K562 (cell line): ENCODE results near the gene SMYD2. TPM values are rescaled to one million over a fixed set of nuclear protein-coding genes. Genes with fewer than 3 reads are reported as not detected.

Experiments
- ATAC-seq: fragments of 200-7000 bp; cut with Tn5 transposase; 3 replicates; pipeline ENCODE4 v1.9.1; 2020; ENCODE audit warnings: moderate library complexity
- BruUV-seq: library from RNA; stranded (reverse); fragments of 400-500 nt; replicated peaks from 2 replicates; lab custom pipeline; 2021; lab: Mats Ljungman, UMichigan
- CTCF ChIA-PET: fragments of 300-600 bp; formaldehyde crosslinking; extraction: SDS; loops from one replicate; lab custom pipeline; 2021; ENCODE audit warnings: low intra/inter-chr PET ratio; lab: Yijun Ruan, JAX
- POLR2A ChIA-PET: fragments of 300-600, 350-650 bp; sonication (Branson Sonifier 250); formaldehyde crosslinking; extraction: SDS; loops from one replicate; lab custom pipeline; 2021; ENCODE audit warnings: antibody characterized with exemption, inconsistent platforms; lab: Yijun Ruan, JAX
- DNase-seq, 4 experiments: peaks; one replicate each; pipeline versions ENCODE4 v3.0.0 to v3.0.0-alpha.2; 2011 to 2018; ENCODE audit warnings: low spot score in 3 of 4, mixed read lengths in 3 of 4; ENCODE audit errors: extremely low read depth in 1 of 4
- FAIRE-seq: peaks from 2 replicates; lab custom pipeline; 2011; peaks lifted over from hg19 to GRCh38; lab: Jason Lieb, UNC
- H2AFZ ChIP-seq: 2 replicates; pipeline ENCODE4 v1.6.0; 2011; ENCODE audit warnings: low read depth, low read length, control low read depth, inconsistent platforms
- H3K27ac ChIP-seq: fragments of 200-600 bp; 3 replicates; pipeline ENCODE4 v1.8.0; 2011; ENCODE audit warnings: low read depth, mild to moderate bottlenecking, control low read depth, inconsistent platforms, low read length, moderate library complexity, mixed read lengths; ENCODE audit errors: extremely low read depth
- H3K27me3 ChIP-seq, 2 experiments: fragments of 300-600 bp in 1 of 2; 2 replicates in 1 of 2; 3 replicates in 1 of 2; pipeline versions ENCODE4 v1.6.0 to v1.8.0; 2011; ENCODE audit warnings: inconsistent platforms in 2 of 2, low read length in 2 of 2, mild to moderate bottlenecking in 1 of 2, mixed read lengths in 1 of 2, moderate library complexity in 1 of 2; ENCODE audit not compliant: control insufficient read depth in 2 of 2, insufficient read depth in 2 of 2
- H3K36me3 ChIP-seq: fragments of 300-600 bp; 3 replicates; pipeline ENCODE4 v1.8.0; 2011; ENCODE audit warnings: mild to moderate bottlenecking, low read length, inconsistent platforms; ENCODE audit not compliant: control insufficient read depth, insufficient read depth
- H3K4me1 ChIP-seq, 2 experiments: fragments of 200-600 bp in 1 of 2; replicated peaks in 1 of 2; 2 replicates in 1 of 2; 3 replicates in 1 of 2; pipeline versions ENCODE4 v1.5.1 to v1.8.0; 2011; ENCODE audit warnings: inconsistent platforms in 2 of 2, low read length in 2 of 2, mild to moderate bottlenecking in 1 of 2, mixed read lengths in 1 of 2, moderate library complexity in 1 of 2; ENCODE audit not compliant: control insufficient read depth in 2 of 2, insufficient read depth in 2 of 2
- H3K4me2 ChIP-seq: 2 replicates; pipeline ENCODE4 v1.6.1; 2011; ENCODE audit warnings: low read length, control low read depth, inconsistent platforms, mixed read lengths; ENCODE audit not compliant: insufficient read depth
- H3K4me3 ChIP-seq: fragments of 200-600 bp; sonication (generic), shearing (Covaris generic); 2 replicates; pipeline ENCODE4 v1.5.1; 2016; ENCODE audit warnings: control low read depth, inconsistent platforms
- H3K79me2 ChIP-seq: fragments of 200-600 bp; 3 replicates; pipeline ENCODE4 v1.8.0; 2011; ENCODE audit warnings: low read length, inconsistent platforms; ENCODE audit not compliant: control insufficient read depth, insufficient read depth
- H3K9ac ChIP-seq, 2 experiments: 2 replicates each; pipeline versions ENCODE4 v1.6.0 to v1.6.1; 2011; ENCODE audit warnings: low read depth in 2 of 2, low read length in 2 of 2, control low read depth in 1 of 2, inconsistent platforms in 1 of 2, mild to moderate bottlenecking in 1 of 2, mixed read lengths in 1 of 2; ENCODE audit not compliant: insufficient read depth in 1 of 2
- H3K9me1 ChIP-seq: one replicate; pipeline ENCODE4 v1.6.0; 2011; ENCODE audit warnings: inconsistent platforms, mild to moderate bottlenecking, low read length, moderate library complexity; ENCODE audit not compliant: control insufficient read depth, insufficient read depth
- H3K9me3 ChIP-seq: replicated peaks from 2 replicates; pipeline ENCODE4 v1.5.1; 2011; ENCODE audit warnings: low read depth, low read length, inconsistent platforms; ENCODE audit not compliant: control insufficient read depth, insufficient read depth
- H4K20me1 ChIP-seq: replicated peaks from 2 replicates; pipeline ENCODE4 v1.6.1; 2011; ENCODE audit warnings: low read length, inconsistent platforms, mixed read lengths; ENCODE audit not compliant: control insufficient read depth, insufficient read depth
- ATF4 ChIP-seq: fragments of 450-650 bp; formaldehyde crosslinking; IDR thresholded peaks from 2 replicates; pipeline ENCODE4 v1.4.0; 2022; ENCODE audit warnings: mild to moderate bottlenecking, moderate library complexity
- CBX2 ChIP-seq: fragments of 200-600 bp; sonication (generic); IDR thresholded peaks from one replicate; pipeline ENCODE4 v1.6.1; 2012; ENCODE audit warnings: mild to moderate bottlenecking, low read length, inconsistent platforms; ENCODE audit not compliant: insufficient read depth, poor library complexity, severe bottlenecking
- FOXA1 ChIP-seq: fragments of 450-650 bp; IDR thresholded peaks from 2 replicates; pipeline ENCODE4 v1.6.1; 2016; ENCODE audit warnings: mild to moderate bottlenecking, borderline replicate concordance
- FUS ChIP-seq: fragments of 200-400 bp; formaldehyde crosslinking; optimal IDR thresholded peaks from 2 replicates; pipeline ENCODE3; 2017; ENCODE audit warnings: low read depth, low read length
- LARP7 ChIP-seq: fragments of 450-650 bp; IDR thresholded peaks from 2 replicates; pipeline ENCODE4 v1.6.1; 2016
- NUFIP1 ChIP-seq: fragments of 450-650 bp; IDR thresholded peaks from 2 replicates; pipeline ENCODE4 v1.6.1; 2018; ENCODE audit not compliant: partially characterized antibody
- PRPF4 ChIP-seq: fragments of 200-400 bp; formaldehyde crosslinking; IDR thresholded peaks from one replicate; pipeline ENCODE4 v1.6.1; 2017; ENCODE audit warnings: low read length, low read depth, mild to moderate bottlenecking; ENCODE audit not compliant: insufficient read depth, poor library complexity, severe bottlenecking
- RREB1 ChIP-seq: fragments of 250-450 bp; sonication (Bioruptor Pico); IDR thresholded peaks from 2 replicates; pipeline ENCODE4 v1.4.0; 2020
- SMARCE1 ChIP-seq: fragments of 450-650 bp; IDR thresholded peaks from 2 replicates; pipeline ENCODE4 v1.7.1; 2016; ENCODE audit warnings: mild to moderate bottlenecking
- ZNF197 ChIP-seq: fragments of 200-800 bp; sonication (Bioruptor generic); IDR thresholded peaks from 2 replicates; pipeline ENCODE4 v1.6.1; 2016; ENCODE audit warnings: low read depth, missing genetic modification characterization, missing compliant biosample characterization
- ZNF436 ChIP-seq: fragments of 250-450, 450-650 bp; sonication (Bioruptor Pico); formaldehyde crosslinking; IDR thresholded peaks from 2 replicates; pipeline ENCODE4 v1.7.0; 2020; ENCODE audit warnings: mild to moderate bottlenecking
- WGBS: fragments of 100-300 bp; shearing (Covaris generic); methylation state at CpG from one replicate; pipeline ENCODE4 v1.1.6; 2016; ENCODE audit warnings: low coverage, mixed read lengths; ENCODE audit not compliant: insufficient coverage; ENCODE audit errors: missing lambda C conversion rate; 5-methylcytosine and 5-hydroxymethylcytosine counted together
- in situ Hi-C: fragments of 300-500 bp; cut with MboI; formaldehyde crosslinking; loops from 4 replicates; pipeline ENCODE4 v1.15.0; 2018; ENCODE audit warnings: inconsistent platforms, mixed read lengths
- intact Hi-C: fragments of 100-400 bp; cut with micrococcal nuclease; formaldehyde crosslinking; loops from 2 replicates; pipeline ENCODE4 v1.14.2; 2022
- polyA plus RNA-seq, 8 experiments: library from polyadenylated mRNA; depleted of rRNA in 4 of 8; stranded (reverse) in 5 of 8; unstranded in 3 of 8; fragments of >200 nt; fragmentation: Nextera tagmentation in 2 of 8; fragmentation: Illumina TruSeq in 1 of 8; extraction: Ambion mirVana in 2 of 8; extraction: Trizol in 1 of 8; gene quantifications; 2 replicates each; pipeline versions ENCODE4 v1.2.1 to v1.2.3, GENCODE V29; 2011 to 2014; ENCODE audit warnings: inconsistent platforms in 1 of 8, missing spikeins in 1 of 8
- total RNA-seq, 7 experiments: library from RNA; depleted of rRNA in 6 of 7; stranded (reverse); fragments of >200 nt in 6 of 7; fragmentation: Illumina TruSeq in 2 of 7; extraction: Trizol in 2 of 7; gene quantifications; 2 replicates each; pipeline versions ENCODE4 v1.2.1 to v1.2.3, GENCODE V29; 2011 to 2021; ENCODE audit warnings: low replicate concordance in 1 of 7
- TF ChIP-seq, protein P1 (sequence below): fragments of 450-650 bp; conservative IDR thresholded peaks from 2 replicates; pipeline ENCODE4 v1.6.1; 2016; ENCODE audit warnings: missing genetic modification characterization, low read depth, mild to moderate bottlenecking, control low read depth, missing compliant biosample characterization

Gene SMYD2
- total and polyA plus RNA-seq, 9 of the 15 experiments (the other 6 are each of a cell fraction or from before 2014, with no cell fraction given), result 13.8 to 81.3 (median 39.9) TPM

GRCh38 chr1:214271995-214272731 is 8.8 kb upstream of the SMYD2 start:
- Histone ChIP-seq H3K79me2 (no peaks in the 10 kb centered on the region), H3K9me3 (no peaks in the 10 kb centered on the region), H3K36me3 (no peaks in the 10 kb centered on the region), H3K9ac (no peak overlapping the region), H3K4me3 (no peak overlapping the region), H3K9me1 (no peaks in the 10 kb centered on the region), H3K27ac (no peak overlapping the region), H2AFZ (no peak overlapping the region), H3K4me1 (no peaks in the 10 kb centered on the region), H3K27me3 (peaks cover 9 to 18% of the 10 kb centered on the region in 2 experiments; a peak in 4 of 5 replicates), H4K20me1 (no peaks in the 10 kb centered on the region), H3K4me2 (no peak overlapping the region)
- no TSS peak for BruUV-seq
- in situ Hi-C loops, result no loop called here
- DNase-seq, result no peak
- FAIRE-seq, result no peak
- 0% methylated on average over 4 of the region's 4 CpGs for WGBS
- intact Hi-C loops, result loop anchor here (2.0 kb wide), 1 partner anchor 57 kb away; no protein-coding TSS in a partner anchor
- TF ChIP-seq, protein P1, sequence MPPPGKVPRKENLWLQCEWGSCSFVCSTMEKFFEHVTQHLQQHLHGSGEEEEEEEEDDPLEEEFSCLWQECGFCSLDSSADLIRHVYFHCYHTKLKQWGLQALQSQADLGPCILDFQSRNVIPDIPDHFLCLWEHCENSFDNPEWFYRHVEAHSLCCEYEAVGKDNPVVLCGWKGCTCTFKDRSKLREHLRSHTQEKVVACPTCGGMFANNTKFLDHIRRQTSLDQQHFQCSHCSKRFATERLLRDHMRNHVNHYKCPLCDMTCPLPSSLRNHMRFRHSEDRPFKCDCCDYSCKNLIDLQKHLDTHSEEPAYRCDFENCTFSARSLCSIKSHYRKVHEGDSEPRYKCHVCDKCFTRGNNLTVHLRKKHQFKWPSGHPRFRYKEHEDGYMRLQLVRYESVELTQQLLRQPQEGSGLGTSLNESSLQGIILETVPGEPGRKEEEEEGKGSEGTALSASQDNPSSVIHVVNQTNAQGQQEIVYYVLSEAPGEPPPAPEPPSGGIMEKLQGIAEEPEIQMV (tag), result no peak
- TF ChIP-seq RREB1, result no peak
- no peak for TF ChIP-seq PRPF4
- TF ChIP-seq FOXA1, result no peak
- no peak for TF ChIP-seq ATF4 (CRISPR knock-in tag)
- TF ChIP-seq SMARCE1, result no peak
- TF ChIP-seq FUS, result no peak
- TF ChIP-seq ZNF197 (CRISPR knock-in tag), result no peak
- no peak for TF ChIP-seq NUFIP1
- no peak for TF ChIP-seq LARP7
- TF ChIP-seq CBX2, result no peak
- no peak for TF ChIP-seq ZNF436 (CRISPR knock-in tag)
- ChIA-PET POLR2A (no interaction called here), CTCF (interaction anchor here (2.8 kb wide), 1 partner anchor 56 kb away, joined by 13 read pairs; no protein-coding TSS in a partner anchor)
- ATAC-seq, result no peak
